ENCODE measurements around the gene TPRG1. TPM values are rescaled to one million over a fixed set of nuclear protein-coding genes. Genes with fewer than 3 reads are reported as not detected.

The TPRG1 gene
- total RNA-seq, 4 donors from 2014 or later: 1.3 to 3.0 (median 2.5) TPM

- Histone ChIP-seq H3K4me3 (no peak overlapping the region), H3K27ac (no peak overlapping the region), H3K4me1 (peaks cover 0 to 8% (median 0%) of the 10 kb centered on the region in 3 donors), H3K36me3 (no peaks in the 10 kb centered on the region), H3K27me3 (no peaks in the 10 kb centered on the region), H3K9me3 (no peaks in the 10 kb centered on the region)
- 57 to 100% methylated on average over 1 of the region's 2 CpGs for WGBS, 2 donors (ENCODE audit: low coverage in 1 of 2)
- no peak for ATAC-seq
- TF ChIP-seq CTCF (IDR thresholded peaks at IDR 0.05): no peak
- no peak for TF ChIP-seq EP300 (IDR thresholded peaks at IDR 0.05)
- no peak for TF ChIP-seq POLR2AphosphoS5 (IDR thresholded peaks at IDR 0.05)
- no peak for TF ChIP-seq POLR2A (IDR thresholded peaks at IDR 0.05)
Measured at GRCh38 chr3:189146848-189147247, 24.9 kb upstream of the TPRG1 start.

- Histone ChIP-seq H3K36me3 (no peaks in the 10 kb centered on the region), H3K27me3 (no peaks in the 10 kb centered on the region), H3K27ac (no peak overlapping the region), H3K9me3 (no peaks in the 10 kb centered on the region), H3K4me1 (peaks cover 0 to 8% (median 0%) of the 10 kb centered on the region in 3 donors), H3K4me3 (no peak overlapping the region)
- ATAC-seq: peak; percentile 56
- TF ChIP-seq CTCF (IDR thresholded peaks at IDR 0.05) (peak; percentile 63 to 85 (median 79)), POLR2AphosphoS5 (IDR thresholded peaks at IDR 0.05) (no peak)
- 20 to 38% methylated on average over 4 of the region's 6 CpGs for WGBS, 2 donors (ENCODE audit: low coverage in 1 of 2)
Measured at GRCh38 chr3:189148081-189148507, 23.7 kb upstream of the TPRG1 start.

GRCh38 chr3:189149203-189149602, 22.6 kb upstream of the TPRG1 start:
- no peak for TF ChIP-seq EP300 (IDR thresholded peaks at IDR 0.05)
- TF ChIP-seq POLR2A (IDR thresholded peaks at IDR 0.05): no peak
- no peak for TF ChIP-seq CTCF (IDR thresholded peaks at IDR 0.05)
- no peak for TF ChIP-seq POLR2AphosphoS5 (IDR thresholded peaks at IDR 0.05)
- H3K4me3 ChIP-seq: no peak overlapping the region
- H3K4me1 ChIP-seq: peaks cover 0 to 8% (median 0%) of the 10 kb centered on the region in 3 donors
- WGBS, 2 donors (ENCODE audit: low coverage in 1 of 2): 34 to 63% methylated on average over 3 of the region's 3 CpGs
- H3K36me3 ChIP-seq: no peaks in the 10 kb centered on the region
- H3K27ac ChIP-seq: no peak overlapping the region
- H3K27me3 ChIP-seq: no peaks in the 10 kb centered on the region
- no peak for ATAC-seq
- no peaks in the 10 kb centered on the region for H3K9me3 ChIP-seq

GRCh38 chr3:189157232-189158007, 14.4 kb upstream of the TPRG1 start:
- Histone ChIP-seq H3K27ac (no peak overlapping the region), H3K27me3 (no peaks in the 10 kb centered on the region), H3K9me3 (no peaks in the 10 kb centered on the region), H3K4me3 (no peak overlapping the region), H3K4me1 (no peaks in the 10 kb centered on the region), H3K36me3 (no peaks in the 10 kb centered on the region)
- TF ChIP-seq POLR2A (IDR thresholded peaks at IDR 0.05) (no peak), CTCF (IDR thresholded peaks at IDR 0.05) (no peak), EP300 (IDR thresholded peaks at IDR 0.05) (no peak), POLR2AphosphoS5 (IDR thresholded peaks at IDR 0.05) (no peak)
- WGBS, 2 donors (ENCODE audit: low coverage in 1 of 2): 69 to 91% methylated on average over 3 to 7 of the region's 11 CpGs
- ATAC-seq: no peak

- Histone ChIP-seq H3K27me3 (no peaks in the 10 kb centered on the region), H3K4me1 (no peaks in the 10 kb centered on the region), H3K4me3 (no peak overlapping the region), H3K36me3 (no peaks in the 10 kb centered on the region), H3K9me3 (no peaks in the 10 kb centered on the region), H3K27ac (no peak overlapping the region)
- TF ChIP-seq CTCF (IDR thresholded peaks at IDR 0.05) (no peak), POLR2A (IDR thresholded peaks at IDR 0.05) (no peak), EP300 (IDR thresholded peaks at IDR 0.05) (no peak), POLR2AphosphoS5 (IDR thresholded peaks at IDR 0.05) (no peak)
- no peak for ATAC-seq
- 78 to 98% methylated on average over 3 to 7 of the region's 7 CpGs for WGBS, 2 donors (ENCODE audit: low coverage in 1 of 2)
Measured at GRCh38 chr3:189158034-189158433, 13.7 kb upstream of the TPRG1 start.

Measured in gastroesophageal sphincter (tissue), 4 donors.